Islet precursor cell (in vitro differentiated cells): Measurements from ENCODE around the gene SSBP1.

ENCODE experiments used
- DNase-seq: peaks from one replicate; pipeline ENCODE4 v3.0.0-alpha.2; 2018

The SSBP1 gene

DNA sequence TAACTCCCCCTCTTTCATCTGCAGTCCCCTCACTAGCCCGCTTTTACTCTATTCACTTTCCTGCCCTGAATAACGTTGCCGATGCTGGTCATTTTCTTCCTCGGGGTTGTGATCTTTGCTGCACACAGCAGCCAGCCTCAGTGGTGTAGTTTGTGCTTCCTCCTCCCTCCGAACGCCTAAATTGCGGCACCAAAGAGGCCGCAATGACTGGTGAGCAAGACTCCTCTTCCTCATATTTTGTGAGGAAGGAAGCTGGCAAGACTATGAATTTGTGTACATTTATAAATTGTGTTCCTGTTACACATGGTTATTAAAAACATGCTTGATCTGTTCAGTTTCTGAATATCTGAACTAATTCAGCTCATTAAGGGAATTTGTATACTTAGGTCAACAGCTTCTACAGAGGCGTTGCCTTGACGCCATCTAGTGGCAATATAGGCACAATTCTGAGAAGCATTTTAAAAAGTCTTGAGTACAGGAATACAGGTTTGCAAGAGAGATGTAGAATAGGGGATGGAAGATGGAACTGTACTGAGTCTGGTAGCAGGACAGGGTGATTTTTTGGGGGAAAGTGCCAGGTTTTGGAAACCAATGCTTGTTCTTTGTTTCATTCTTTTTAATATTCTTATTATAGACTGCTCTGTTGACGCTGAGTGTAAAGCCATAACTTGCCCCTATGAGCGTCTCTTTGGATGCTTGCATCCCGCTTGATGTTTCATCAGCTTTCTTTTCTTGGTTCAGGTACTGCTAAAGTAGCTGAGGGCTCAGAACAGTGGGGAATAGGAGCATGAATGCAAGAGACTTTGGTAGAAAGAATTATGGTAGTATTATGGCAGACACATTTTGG is 47.8 kb downstream of the SSBP1 start:
- DNase-seq = no peak

DNA sequence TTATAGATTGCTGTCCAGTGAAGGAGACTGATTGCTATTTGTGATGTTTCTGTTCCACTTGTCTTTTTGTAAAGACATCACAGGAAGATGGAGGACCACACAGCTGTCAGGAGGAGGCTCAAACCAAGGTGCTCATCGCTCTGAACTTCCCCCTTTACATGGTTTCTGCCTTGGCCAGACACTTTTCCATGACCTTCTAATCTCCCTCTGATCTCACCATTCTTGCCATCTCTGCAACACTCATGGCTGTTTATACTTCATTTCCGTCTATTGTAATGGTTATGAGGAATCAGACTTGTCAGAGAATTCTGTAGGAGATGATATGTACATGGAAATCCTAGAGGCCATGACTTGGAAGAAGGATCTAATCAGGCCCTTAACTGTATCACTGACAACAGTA is 50.1 kb downstream of the SSBP1 start:
- DNase-seq = no peak

DNA sequence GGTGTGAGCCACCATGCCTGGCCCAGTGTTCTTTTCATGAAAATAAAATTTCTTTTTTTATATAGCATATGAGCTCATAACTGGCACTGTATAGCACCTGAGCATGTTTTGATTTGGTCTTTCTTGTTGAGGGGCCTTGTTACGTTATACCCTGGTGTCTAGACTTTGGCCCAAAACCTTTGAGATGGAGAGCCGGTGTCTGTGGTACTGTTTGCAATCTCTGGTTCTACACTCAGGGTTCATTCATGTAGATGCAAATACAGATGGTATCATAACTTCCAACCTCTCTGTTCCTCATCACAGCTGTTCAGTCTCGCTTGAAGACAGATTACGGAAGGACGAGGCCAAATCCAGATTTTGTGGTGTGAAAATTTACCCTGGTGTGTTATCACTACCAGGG is 51.8 kb downstream of the SSBP1 start, which contains the start of gene TAS2R5:
TSS of gene TAS2R5 (plus strand) at position 301 of the 400 bp plus-strand sequence. CDS start 145 bp downstream, outside the sequence.
- DNase-seq = no peak

DNA sequence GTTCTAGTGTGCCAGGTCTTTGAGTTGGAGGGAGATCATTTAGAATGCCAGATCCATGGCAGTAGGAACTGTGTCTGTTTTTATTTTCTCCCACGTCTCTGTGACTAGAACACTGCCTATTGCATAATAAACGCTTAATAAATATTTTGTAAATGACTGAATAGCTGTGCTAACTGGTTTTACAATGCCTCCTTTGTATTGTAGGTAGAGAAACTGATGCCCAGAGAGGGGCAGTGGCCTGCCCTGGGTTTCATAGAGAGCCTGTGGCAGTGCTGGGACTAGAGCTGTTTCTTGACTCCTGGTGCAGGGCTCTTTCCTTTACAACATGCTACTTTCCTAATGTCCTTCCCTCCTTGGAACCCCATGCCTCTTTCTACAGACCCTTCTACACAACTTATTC is 54.4 kb downstream of the SSBP1 start:
- no peak for DNase-seq
